Measurements from ENCODE around the gene NUDT9. TPM values are rescaled to one million over a fixed set of nuclear protein-coding genes. Genes with fewer than 3 reads are reported as not detected.
"Not testable (repeated sequence)": the region's sequence is repeated elsewhere in the genome, so short reads cannot be mapped to it uniquely, and the experiment has no call there.

NUDT9 gene
- total RNA-seq, 1 experiment from 2014 or later, result 19.4 TPM

DNA sequence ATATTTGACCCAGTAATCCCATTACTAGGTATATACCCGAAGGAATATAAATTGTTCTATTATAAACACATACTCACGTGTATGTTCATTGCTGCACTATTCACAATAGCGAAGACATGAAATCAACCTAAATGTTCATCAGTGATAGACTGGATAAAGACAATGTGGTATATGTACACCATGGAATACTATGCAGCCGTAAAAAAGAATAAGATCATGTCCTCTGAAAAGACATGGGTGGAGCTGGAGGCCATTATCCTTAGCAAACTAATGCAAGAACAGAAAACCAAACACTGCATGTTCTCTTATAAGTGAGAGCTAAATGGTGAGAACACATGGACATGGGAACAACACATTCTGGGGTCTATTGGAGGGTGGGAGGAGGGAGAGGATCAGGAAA is 36.5 kb downstream of the NUDT9 start:
- no peak for DNase-seq (ENCODE audit: low spot score)

DNA sequence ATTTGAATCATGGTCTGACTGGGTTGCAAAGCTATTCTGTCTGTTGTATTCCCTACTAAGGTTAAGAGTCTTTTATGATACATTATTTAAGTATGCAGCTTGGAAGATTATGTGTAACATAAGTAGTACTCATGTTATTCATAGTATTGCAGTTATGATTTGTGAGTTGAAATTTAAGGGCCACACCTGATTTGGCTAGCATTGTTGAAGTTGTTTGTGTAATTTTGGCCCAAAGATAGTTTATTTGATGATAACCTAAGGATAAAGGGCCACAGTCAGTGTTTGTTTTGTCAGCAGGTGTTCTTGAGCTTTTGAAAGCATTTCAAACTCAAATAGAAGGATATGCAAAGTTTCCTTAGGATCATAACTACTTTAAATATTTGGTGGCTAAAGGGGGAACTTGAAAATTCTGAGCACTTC is 38.9 kb downstream of the NUDT9 start:
- DNase-seq (ENCODE audit: low spot score), result no peak

- no peak for DNase-seq (ENCODE audit: low spot score)
Observed at GRCh38 chr4:87462102-87462501, 39.7 kb downstream of the NUDT9 start.

GRCh38 chr4:87465739-87466366 is 43.5 kb downstream of the NUDT9 start:
- peak; percentile 50 for DNase-seq (ENCODE audit: low spot score)

DNA sequence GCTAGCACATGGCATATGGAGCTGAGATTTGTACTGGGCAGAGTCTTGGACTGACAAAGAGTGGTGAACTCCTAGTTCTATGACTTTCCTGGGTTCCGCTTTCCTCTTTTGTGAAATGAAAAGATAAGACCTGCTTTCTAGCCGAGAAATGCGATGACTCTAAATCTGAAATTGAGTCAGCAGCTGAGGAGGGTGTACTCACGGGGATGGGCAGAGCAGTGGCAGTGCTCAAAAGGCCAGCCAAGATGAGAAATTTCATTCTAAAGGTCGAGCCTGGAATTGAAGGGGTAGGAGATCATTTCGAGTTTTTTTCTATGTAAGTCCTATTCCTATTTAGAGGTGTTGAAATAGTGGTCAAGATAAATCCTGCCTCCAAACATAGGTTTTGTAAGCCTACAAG is 47.0 kb downstream of the NUDT9 start:
- no peak for DNase-seq (ENCODE audit: low spot score)

GRCh38 chr4:87476934-87477333 is 54.6 kb downstream of the NUDT9 start:
- DNase-seq (ENCODE audit: low spot score), result no peak

- no peak for DNase-seq (ENCODE audit: low spot score)
Observed at GRCh38 chr4:87478732-87479250, 56.4 kb downstream of the NUDT9 start.

DNA sequence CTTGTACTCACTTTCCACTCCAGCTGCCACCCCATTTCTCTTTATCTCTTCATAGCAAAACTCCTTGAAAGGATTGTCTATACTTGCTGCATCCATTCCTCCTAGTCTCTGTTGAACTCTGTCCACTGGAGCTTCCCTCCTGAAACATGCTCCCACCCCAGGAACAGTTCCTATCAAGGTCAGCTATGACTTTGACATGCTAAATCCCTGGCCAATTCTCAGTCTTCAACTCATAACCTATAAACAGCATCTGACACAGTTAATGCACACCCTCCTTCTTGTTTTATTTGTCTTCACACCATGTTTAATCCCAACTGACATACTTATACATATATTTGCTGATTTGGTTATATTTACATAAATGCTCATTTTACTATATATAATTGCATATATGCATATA is 59.0 kb downstream of the NUDT9 start:
- no peak for DNase-seq (ENCODE audit: low spot score)

DNA sequence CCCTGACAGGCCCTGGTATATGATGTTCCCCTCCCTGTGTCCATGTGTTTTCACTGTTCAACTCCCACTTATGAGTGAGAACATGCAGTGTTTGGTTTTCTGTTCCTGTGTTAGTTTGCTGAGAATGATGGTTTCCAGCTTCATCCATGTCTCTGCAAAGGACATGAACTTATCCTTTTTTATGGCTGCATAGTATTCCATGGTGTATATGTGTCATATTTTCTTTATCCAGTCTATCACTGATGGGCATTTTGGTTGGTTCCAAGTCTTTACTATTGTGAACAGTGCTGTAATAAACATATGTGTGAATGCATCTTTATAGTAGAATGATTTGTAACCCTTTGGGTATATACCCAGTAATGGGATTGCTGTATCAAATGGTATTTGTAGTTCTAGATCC is 60.9 kb downstream of the NUDT9 start:
- not testable (repeated sequence) for DNase-seq (ENCODE audit: low spot score)

- DNase-seq (ENCODE audit: low spot score), result peak; percentile 18
Observed at GRCh38 chr4:87488666-87489065, 66.3 kb downstream of the NUDT9 start.

DNA sequence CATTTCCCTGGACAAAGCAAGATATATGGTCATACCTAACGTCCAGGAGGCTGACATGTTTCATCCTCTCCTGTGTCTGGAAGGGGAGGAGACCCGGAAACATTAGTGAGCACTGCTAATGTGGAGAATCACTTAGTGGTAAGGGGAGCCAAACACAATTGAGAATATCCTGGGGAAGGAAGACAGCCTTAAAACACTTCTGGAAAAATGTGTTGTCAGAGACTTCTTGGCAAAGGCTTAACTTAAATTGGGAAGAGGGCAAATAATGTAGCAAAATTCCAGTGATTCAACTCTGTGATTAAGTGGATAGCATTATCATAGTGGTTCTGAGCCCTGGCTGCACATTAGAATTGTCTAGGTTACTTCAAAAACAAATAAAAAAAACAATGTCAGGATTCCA is 67.3 kb downstream of the NUDT9 start:
- DNase-seq (ENCODE audit: low spot score), result no peak

GRCh38 chr4:87490664-87491369 is 68.4 kb downstream of the NUDT9 start:
- no peak for DNase-seq (ENCODE audit: low spot score)

DNA sequence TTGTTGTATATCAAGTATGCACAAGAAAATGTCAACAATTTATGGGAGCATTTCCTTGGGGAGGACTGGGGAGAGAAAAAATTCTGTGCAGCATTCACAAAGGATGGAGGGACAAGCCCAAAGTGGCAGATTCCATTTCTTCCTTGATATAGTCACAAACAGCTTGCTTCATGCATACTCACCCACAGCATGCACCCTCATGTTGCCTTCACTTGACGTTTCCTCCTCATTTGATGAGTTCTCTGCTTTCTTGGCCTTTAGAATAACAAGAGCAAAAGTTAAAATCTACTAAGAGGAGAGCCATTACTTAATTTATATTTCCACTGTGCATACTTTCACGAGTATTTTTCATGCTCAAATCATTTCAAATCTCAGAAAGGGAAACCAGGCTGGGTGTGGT is 69.1 kb downstream of the NUDT9 start:
- DNase-seq (ENCODE audit: low spot score), result no peak

DNA sequence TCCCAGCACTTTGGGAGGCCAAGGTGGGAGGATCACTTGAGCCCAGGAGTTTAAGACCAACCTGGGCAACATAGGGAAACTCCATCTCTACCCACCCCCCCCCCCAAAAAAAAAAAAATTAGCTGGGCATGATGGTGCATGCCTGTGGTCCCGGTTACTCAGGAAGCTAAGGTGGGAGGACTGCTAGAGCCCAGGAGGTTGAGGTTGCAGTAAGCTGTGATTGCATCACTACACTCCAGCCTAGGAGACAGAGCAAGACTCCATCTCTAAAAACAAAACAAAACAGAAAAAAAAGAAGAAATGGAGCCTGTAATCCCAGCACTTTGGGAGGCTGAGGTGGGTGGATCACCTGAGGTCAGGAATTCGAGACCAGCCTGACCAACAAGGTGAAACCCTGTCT is 69.5 kb downstream of the NUDT9 start:
- not testable (repeated sequence) for DNase-seq (ENCODE audit: low spot score)

- no peak for DNase-seq (ENCODE audit: low spot score)
Observed at GRCh38 chr4:87493115-87493514, 70.7 kb downstream of the NUDT9 start.

DNA sequence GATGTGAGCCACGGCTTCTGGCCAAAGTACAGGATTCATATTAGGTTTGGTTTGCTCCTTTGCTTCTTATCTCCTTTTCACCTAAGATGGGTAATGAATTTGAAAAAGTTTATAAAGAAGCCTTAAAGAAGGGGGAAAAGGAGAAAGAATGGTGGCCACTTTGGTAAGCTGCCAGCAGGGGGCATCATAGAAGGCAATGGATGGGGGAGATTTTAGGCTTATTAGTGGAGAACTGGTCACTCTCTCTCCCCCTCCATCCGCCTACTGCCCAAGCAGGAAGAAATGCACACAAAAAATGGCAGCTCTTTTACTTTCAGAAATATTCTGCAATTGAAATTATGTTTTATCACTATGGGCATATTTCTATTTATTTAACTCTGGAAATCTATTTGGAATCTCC is 74.8 kb downstream of the NUDT9 start:
- peak; percentile 23 for DNase-seq (ENCODE audit: low spot score)

GRCh38 chr4:87497578-87497977 is 75.2 kb downstream of the NUDT9 start:
- DNase-seq (ENCODE audit: low spot score), result no peak

GRCh38 chr4:87498446-87498900 is 76.1 kb downstream of the NUDT9 start:
- no peak for DNase-seq (ENCODE audit: low spot score)

- no peak for DNase-seq (ENCODE audit: low spot score)
Observed at GRCh38 chr4:87499403-87500091, 77.2 kb downstream of the NUDT9 start.

- no peak for DNase-seq (ENCODE audit: low spot score)
Observed at GRCh38 chr4:87500092-87500462, 77.7 kb downstream of the NUDT9 start.

- peak; percentile 79 for DNase-seq (ENCODE audit: low spot score)
Observed at GRCh38 chr4:87502580-87503238, 80.3 kb downstream of the NUDT9 start.

GRCh38 chr4:87505862-87506261 is 83.5 kb downstream of the NUDT9 start:
- DNase-seq (ENCODE audit: low spot score), result no peak

Measured in HT-29 (cell line).